H1 (cell line): ENCODE results near the gene ISL2. TPM values are rescaled to one million over a fixed set of nuclear protein-coding genes. Genes with fewer than 3 reads are reported as not detected.

ENCODE experiments used
- BRCA1 ChIP-seq: IDR thresholded peaks from 2 replicates; pipeline ENCODE4 v1.6.1; 2012; ENCODE audit warnings: low read depth, low read length, improper control_type of control experiment
- CBX8 ChIP-seq: fragments of 300-800, 300-1000 bp; sonication (generic); IDR thresholded peaks from 2 replicates; pipeline ENCODE4 v1.7.1; 2016; ENCODE audit warnings: low read depth, low read length, borderline replicate concordance
- CHD7 ChIP-seq: fragments of 300-600 bp; sonication (generic); IDR thresholded peaks from 2 replicates; pipeline ENCODE4 v1.7.1; 2012; ENCODE audit warnings: low read length, moderate library complexity, mild to moderate bottlenecking, inconsistent platforms; ENCODE audit not compliant: insufficient replicate concordance
- JUND ChIP-seq: IDR thresholded peaks from 2 replicates; pipeline ENCODE4 v1.6.1; 2011; ENCODE audit warnings: mild to moderate bottlenecking, improper control_type of control experiment, low read length
- RAD21 ChIP-seq, 2 experiments: IDR thresholded peaks in 1 of 2; conservative IDR thresholded peaks in 1 of 2; 2 replicates each; pipeline ENCODE4 v1.6.1; 2011; ENCODE audit warnings: low read depth in 2 of 2, low read length in 2 of 2, improper control_type of control experiment in 1 of 2, inconsistent platforms in 1 of 2, mild to moderate bottlenecking in 1 of 2, moderate library complexity in 1 of 2
- RFX5 ChIP-seq: IDR thresholded peaks from 2 replicates; pipeline ENCODE4 v1.6.1; 2011; ENCODE audit warnings: low read depth, low read length, improper control_type of control experiment, borderline replicate concordance
- RNF2 ChIP-seq: fragments of 200-900, 300-1000 bp; sonication (generic); IDR thresholded peaks from 2 replicates; pipeline ENCODE4 v1.7.1; 2016; ENCODE audit warnings: borderline replicate concordance, low read depth, mild to moderate bottlenecking, antibody characterized with exemption, low read length; ENCODE audit not compliant: poor library complexity, severe bottlenecking; ENCODE audit errors: missing control alignments
- SRF ChIP-seq: IDR thresholded peaks from 2 replicates; pipeline ENCODE4 v1.6.1; 2011; ENCODE audit warnings: mild to moderate bottlenecking, low read depth, low read length, moderate library complexity
- polyA plus RNA-seq, 7 experiments: library from polyadenylated mRNA; depleted of rRNA in 3 of 7; stranded (reverse) in 5 of 7; unstranded in 2 of 7; fragments of >200 nt in 5 of 7; fragments of 200-250 nt in 2 of 7; gene quantifications; 1 replicate in 5 of 7; 2 replicates in 1 of 7; 4 replicates in 1 of 7; pipeline versions ENCODE4 v1.2.1 to v1.2.3, GENCODE V29; 2011 to 2013; ENCODE audit warnings: missing spikeins in 2 of 7, mixed read lengths in 2 of 7
- total RNA-seq: library from RNA; stranded (reverse); fragmentation: NEBNext Ultra II Directional; extraction: Animal tissue kit (Norgen Biotek cat#: 25700); gene quantifications from 2 replicates; pipeline ENCODE4 v1.2.1, GENCODE V29; 2021

The ISL2 gene
- total and polyA plus RNA-seq, 2 of the 8 experiments (the other 6 are each of a cell fraction or from before 2014, with no cell fraction given): 0.32 to 0.99 TPM

- TF ChIP-seq RAD21 (IDR thresholded peaks at IDR 0.05 in 1 of 2, conservative IDR thresholded peaks at IDR 0.05 in 1 of 2; ENCODE audit: low read depth in 2 of 2, low read length in 2 of 2): no peak
- no peak for TF ChIP-seq RNF2
- TF ChIP-seq BRCA1: no peak
- no peak for TF ChIP-seq CHD7
- TF ChIP-seq RFX5: no peak
- TF ChIP-seq JUND: no peak
- no peak for TF ChIP-seq CBX8
- no peak for TF ChIP-seq SRF
These were observed 17.3 kb downstream of the ISL2 start (continued) for GRCh38 chr15:76353903-76354302.
